ENCODE results near the gene RNF217.

- TF ChIP-seq CTCF (IDR thresholded peaks at IDR 0.05 in 2 of 3, conservative IDR thresholded peaks at IDR 0.05 in 1 of 3; ENCODE audit: control insufficient read depth in 2 of 3, extremely low read depth in 1 of 3, insufficient read depth in 1 of 3, low read depth in 3 of 3, low read length in 3 of 3) (no peak), HCFC1 (IDR thresholded peaks at IDR 0.05; ENCODE audit: low read length) (no peak), MYB (IDR thresholded peaks at IDR 0.05; ENCODE audit: borderline replicate concordance, low read depth, low read length) (no peak), FOXM1 (IDR thresholded peaks at IDR 0.05; ENCODE audit: low read depth, low read length) (no peak), RFX5 (IDR thresholded peaks at IDR 0.05; ENCODE audit: low read depth, low read length) (no peak), BACH1 (IDR thresholded peaks at IDR 0.05; ENCODE audit: borderline replicate concordance) (no peak), POLR2A (IDR thresholded peaks at IDR 0.05; ENCODE audit: low read depth, low read length) (no peak), SKIL (IDR thresholded peaks at IDR 0.05; ENCODE audit: low read depth, poor library complexity, severe bottlenecking) (no peak), CBFB (IDR thresholded peaks at IDR 0.05; ENCODE audit: low read depth) (no peak), SP1 (IDR thresholded peaks at IDR 0.05; ENCODE audit: low read depth, low read length) (no peak)
- TF ChIP-seq, protein P1, sequence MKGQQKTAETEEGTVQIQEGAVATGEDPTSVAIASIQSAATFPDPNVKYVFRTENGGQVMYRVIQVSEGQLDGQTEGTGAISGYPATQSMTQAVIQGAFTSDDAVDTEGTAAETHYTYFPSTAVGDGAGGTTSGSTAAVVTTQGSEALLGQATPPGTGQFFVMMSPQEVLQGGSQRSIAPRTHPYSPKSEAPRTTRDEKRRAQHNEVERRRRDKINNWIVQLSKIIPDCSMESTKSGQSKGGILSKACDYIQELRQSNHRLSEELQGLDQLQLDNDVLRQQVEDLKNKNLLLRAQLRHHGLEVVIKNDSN (IDR thresholded peaks at IDR 0.05; ENCODE audit: borderline replicate concordance, extremely low read length, insufficient read depth, low read depth, low read length): no peak
These were observed 2.5 kb downstream of the RNF217 start for GRCh38 chr6:124964764-124965105.
